GM12872 (cell line): ENCODE data around the gene STKLD1.

Experiments used
- TF ChIP-seq, protein P1 (sequence below): IDR thresholded peaks from 3 replicates; pipeline ENCODE4 v1.5.1; 2011; ENCODE audit warnings: low read depth, mild to moderate bottlenecking, low read length, moderate library complexity; ENCODE audit not compliant: insufficient read depth

STKLD1 gene

DNA sequence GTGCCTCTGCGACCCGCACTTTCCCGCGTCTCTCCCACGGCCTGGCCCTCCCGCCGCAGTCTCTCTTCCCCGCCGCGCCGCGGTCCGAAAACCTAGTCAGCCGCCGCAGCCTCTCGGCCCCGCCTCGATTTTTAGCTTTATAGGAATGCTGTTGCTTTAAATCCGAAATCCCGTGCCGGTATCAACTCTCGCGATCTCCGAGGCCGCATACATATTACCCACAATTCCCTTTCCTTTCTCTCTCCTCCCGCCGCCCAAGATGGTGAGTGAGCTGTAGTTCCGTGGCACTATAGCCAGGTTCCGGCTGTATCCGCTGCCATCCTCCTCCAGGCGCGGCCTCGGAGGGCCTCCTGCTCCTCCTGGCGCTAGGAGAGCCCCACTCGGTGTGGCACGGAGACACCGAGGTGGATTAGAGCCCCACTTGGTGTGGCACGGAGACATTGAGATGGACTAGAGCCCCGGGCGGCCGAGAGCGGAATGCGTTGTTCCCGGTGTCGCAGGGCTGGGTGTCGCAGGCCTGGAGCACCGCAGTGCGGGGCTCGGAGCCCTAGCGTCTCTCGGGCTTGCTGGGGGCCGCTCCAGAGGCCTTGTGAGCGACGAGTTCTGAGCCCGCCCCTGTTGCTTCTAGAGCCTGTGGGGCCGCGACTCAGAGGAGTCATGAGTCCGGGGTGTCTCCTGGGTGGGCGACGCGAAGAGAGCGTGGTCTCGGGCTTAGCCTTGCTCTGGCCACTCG is 28.0 kb upstream of the STKLD1 start, which contains the start of the genes MED22 and RPL7A:
Gene MED22 (minus strand): TSS at position 147 of the 733 bp plus-strand sequence. CDS start 1,469 bp downstream, outside the sequence.
Gene RPL7A (plus strand): TSS at position 234 of the 733 bp plus-strand sequence. CDS start 26 bp downstream, at position 260.
- TF ChIP-seq, protein P1, sequence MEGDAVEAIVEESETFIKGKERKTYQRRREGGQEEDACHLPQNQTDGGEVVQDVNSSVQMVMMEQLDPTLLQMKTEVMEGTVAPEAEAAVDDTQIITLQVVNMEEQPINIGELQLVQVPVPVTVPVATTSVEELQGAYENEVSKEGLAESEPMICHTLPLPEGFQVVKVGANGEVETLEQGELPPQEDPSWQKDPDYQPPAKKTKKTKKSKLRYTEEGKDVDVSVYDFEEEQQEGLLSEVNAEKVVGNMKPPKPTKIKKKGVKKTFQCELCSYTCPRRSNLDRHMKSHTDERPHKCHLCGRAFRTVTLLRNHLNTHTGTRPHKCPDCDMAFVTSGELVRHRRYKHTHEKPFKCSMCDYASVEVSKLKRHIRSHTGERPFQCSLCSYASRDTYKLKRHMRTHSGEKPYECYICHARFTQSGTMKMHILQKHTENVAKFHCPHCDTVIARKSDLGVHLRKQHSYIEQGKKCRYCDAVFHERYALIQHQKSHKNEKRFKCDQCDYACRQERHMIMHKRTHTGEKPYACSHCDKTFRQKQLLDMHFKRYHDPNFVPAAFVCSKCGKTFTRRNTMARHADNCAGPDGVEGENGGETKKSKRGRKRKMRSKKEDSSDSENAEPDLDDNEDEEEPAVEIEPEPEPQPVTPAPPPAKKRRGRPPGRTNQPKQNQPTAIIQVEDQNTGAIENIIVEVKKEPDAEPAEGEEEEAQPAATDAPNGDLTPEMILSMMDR = no peak

DNA sequence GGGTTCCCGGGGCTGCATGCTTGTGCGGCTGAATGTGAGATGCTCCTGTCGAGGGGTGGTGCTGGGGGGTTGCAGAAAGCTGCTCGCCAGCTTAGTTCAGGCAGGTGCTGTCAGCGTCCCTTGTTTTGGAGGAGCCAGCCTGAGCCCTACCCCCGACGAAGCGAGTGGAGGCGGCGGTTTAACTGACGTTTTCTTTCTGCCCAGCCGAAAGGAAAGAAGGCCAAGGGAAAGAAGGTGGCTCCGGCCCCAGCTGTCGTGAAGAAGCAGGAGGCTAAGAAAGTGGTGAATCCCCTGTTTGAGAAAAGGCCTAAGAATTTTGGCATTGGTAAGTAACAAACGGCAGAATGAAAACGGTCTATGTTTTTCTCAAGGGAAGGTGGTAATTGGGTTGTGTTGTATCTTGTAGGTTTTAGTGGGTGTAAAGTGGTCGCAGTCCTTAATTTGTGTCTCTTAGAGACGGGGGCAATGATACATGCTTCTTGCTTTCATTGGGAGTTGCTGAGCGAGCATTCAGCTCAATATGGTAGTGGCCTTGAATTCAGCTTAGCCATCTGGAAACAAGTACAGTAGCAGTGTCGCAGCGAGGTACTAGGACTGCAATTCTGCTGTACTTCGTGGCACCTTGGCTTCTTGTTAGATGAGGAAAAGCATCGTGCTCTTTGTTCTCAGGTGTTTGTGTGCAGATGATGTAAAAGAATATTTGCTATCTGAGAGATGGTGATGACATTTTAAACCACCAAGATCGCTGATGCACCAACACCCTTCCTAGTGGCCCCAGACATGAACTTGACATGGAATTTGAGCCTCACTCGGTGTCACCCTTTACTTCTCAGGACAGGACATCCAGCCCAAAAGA is 27.2 kb upstream of the STKLD1 start:
- TF ChIP-seq, protein P1 = no peak

DNA sequence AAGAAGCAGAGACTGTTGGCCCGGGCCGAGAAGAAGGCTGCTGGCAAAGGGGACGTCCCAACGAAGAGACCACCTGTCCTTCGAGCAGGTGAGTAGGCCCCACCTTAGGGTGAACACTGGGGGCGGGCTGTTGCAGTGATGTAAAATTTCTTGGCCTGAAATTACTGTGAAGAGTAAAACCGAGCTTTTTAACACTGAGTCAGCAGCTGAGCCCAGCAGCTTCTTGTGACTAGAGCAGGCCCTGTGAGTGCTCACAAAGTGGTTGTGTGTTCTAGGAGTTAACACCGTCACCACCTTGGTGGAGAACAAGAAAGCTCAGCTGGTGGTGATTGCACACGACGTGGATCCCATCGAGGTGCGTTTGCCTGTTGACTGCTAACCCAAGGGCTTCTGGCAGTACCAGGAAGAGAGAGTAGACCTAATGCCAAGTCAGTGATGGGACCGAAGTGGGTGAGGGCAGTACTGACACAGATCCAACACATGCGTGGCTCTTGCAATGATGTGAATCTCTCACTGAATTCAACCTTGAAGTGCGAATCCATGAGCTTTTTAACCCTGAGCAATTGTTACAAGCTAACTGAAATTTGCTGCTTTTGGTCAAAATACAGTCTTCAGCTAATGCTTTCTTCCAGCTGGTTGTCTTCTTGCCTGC is 26.1 kb upstream of the STKLD1 start:
- TF ChIP-seq, protein P1 = no peak

DNA sequence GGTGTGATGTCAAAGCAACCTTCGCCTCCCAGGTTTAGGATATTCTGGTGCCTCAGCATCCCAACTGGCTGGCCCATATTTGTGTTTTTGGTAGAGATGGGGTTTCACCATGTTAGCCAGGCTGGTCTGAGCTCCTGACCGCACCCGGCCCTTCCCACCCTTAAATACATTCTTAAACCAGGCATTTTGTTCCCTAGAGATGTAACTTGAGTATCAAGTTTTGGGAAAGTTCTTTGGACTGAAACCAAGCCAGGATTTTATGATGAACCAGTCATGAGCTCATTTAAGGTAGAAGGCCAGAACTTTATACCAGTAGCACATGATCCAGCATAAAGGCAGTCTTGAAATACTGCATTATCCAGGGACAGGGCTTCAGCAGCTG is 24.6 kb upstream of the STKLD1 start:
- TF ChIP-seq, protein P1 = no peak

DNA sequence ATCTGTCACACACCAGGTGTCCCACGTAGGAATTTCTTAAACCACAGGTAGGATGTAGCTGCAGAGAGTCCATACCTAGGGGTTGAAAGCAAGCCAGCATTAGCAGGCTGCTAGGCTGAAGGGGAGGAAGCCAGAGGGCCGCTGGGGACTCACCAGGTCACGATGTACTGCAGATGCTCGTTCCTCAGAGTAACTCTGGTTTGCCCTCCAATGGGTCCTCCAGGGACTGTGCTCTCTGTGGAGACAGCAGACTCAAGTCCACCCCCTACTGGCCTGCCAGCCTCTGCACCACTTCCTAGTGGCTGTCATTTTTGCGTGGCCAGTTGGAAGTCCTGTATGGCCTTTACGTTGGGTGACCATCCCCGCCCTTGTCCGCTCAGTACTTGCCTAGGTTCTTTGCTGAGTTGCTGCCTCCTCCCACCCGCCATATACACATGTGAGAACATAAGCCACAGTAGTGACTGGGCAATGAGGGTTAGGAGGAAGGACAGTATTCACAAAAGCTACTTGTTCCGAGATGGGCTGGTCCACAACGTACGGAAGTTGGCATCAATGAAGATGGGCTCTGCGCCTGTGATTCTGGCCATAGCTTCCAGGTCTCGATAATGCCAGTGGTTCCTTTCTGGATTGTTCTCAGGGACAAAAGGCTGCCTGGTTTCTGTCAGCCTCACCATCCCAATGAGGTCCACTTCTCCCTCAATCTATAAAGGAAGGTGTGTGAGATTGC is 24.1 kb upstream of the STKLD1 start:
- TF ChIP-seq, protein P1 = peak; percentile 77

DNA sequence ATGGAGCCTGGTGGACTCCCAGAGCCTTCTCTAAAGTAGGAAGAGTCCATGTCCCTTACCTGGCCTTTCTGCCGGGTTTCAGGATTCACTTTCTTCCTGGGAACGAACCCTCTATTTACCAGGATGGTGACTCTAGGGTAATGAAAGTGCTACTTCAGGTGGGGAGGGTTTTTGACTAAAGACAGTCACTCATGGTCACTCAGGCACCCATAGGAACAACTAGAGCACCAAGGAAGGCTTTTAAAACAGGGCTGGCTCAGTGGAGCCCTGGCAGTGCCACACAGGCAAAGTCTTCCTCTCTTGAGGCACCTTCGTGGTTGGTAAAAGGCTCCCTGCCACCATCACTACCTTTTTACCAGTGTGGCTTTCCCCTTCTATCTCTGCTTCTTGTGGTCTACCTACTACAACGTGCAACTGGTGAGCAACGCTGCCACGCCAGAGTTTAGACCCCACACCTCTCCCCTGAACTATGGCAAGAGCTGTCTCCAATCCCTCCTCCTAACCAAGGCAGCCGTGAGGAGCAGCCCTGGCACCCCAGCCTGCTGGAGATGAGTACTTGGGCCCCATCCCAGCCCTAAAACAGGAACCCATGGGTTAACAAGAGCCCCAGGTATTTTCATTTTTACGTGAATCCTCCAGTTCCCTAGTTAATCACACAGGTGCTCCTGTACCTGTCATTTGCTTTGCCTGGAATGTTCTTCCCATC is 23.4 kb upstream of the STKLD1 start:
- TF ChIP-seq, protein P1 = no peak
